Trophoblast cell (in vitro differentiated cells and primary cell): Measurements from ENCODE around the gene AVL9.

Experiments used
- DNase-seq, 2 donors: peaks; one replicate each; pipeline ENCODE4 v3.0.0-alpha.2; 2016
- H2AFZ ChIP-seq: 2 replicates; pipeline ENCODE4 v1.6.1; 2013; ENCODE audit warnings: low read length, moderate library complexity, mild to moderate bottlenecking; ENCODE audit not compliant: insufficient read depth, poor library complexity
- H2AK5ac ChIP-seq: 2 replicates; pipeline ENCODE4 v1.6.1; 2013; ENCODE audit warnings: mild to moderate bottlenecking, low read length
- H2BK120ac ChIP-seq: 2 replicates; pipeline ENCODE4 v1.6.1; 2013; ENCODE audit warnings: low read length, mild to moderate bottlenecking, moderate library complexity; ENCODE audit not compliant: insufficient read depth, poor library complexity
- H2BK12ac ChIP-seq: 2 replicates; pipeline ENCODE4 v1.6.1; 2013; ENCODE audit warnings: mild to moderate bottlenecking, low read length, moderate library complexity
- H2BK5ac ChIP-seq: 2 replicates; pipeline ENCODE4 v1.6.1; 2013; ENCODE audit warnings: low read length, low read depth, moderate library complexity, mild to moderate bottlenecking; ENCODE audit not compliant: poor library complexity
- H3K14ac ChIP-seq: 2 replicates; pipeline ENCODE4 v1.6.1; 2013; ENCODE audit warnings: mild to moderate bottlenecking, low read length
- H3K18ac ChIP-seq: 2 replicates; pipeline ENCODE4 v1.6.1; 2013; ENCODE audit warnings: mild to moderate bottlenecking, low read length
- H3K23ac ChIP-seq: 2 replicates; pipeline ENCODE4 v1.6.1; 2013; ENCODE audit warnings: low read length
- H3K27ac ChIP-seq: 2 replicates; pipeline ENCODE4 v1.5.1; 2013; ENCODE audit warnings: low read depth, mild to moderate bottlenecking, inconsistent platforms, low read length, moderate library complexity
- H3K27me3 ChIP-seq: 2 replicates; pipeline ENCODE4 v1.6.1; 2013; ENCODE audit warnings: inconsistent platforms, mild to moderate bottlenecking, low read length, moderate library complexity; ENCODE audit not compliant: insufficient read depth
- H3K36me3 ChIP-seq, 2 experiments: 1 replicate in 1 of 2; 2 replicates in 1 of 2; pipeline ENCODE4 v1.6.1; 2013; ENCODE audit warnings: low read length in 2 of 2, mild to moderate bottlenecking in 2 of 2, moderate library complexity in 1 of 2; ENCODE audit not compliant: insufficient read depth in 2 of 2, control insufficient read depth in 1 of 2
- H3K4ac ChIP-seq: 2 replicates; pipeline ENCODE4 v1.6.1; 2013; ENCODE audit warnings: low read depth, mild to moderate bottlenecking, low read length, moderate library complexity
- H3K4me1 ChIP-seq, 2 experiments: 1 replicate in 1 of 2; 2 replicates in 1 of 2; pipeline ENCODE4 v1.6.1; 2013; ENCODE audit warnings: low read length in 2 of 2, mild to moderate bottlenecking in 2 of 2, moderate library complexity in 1 of 2; ENCODE audit not compliant: insufficient read depth in 2 of 2, control insufficient read depth in 1 of 2
- H3K4me2 ChIP-seq: 2 replicates; pipeline ENCODE4 v1.6.1; 2013; ENCODE audit warnings: inconsistent platforms, mild to moderate bottlenecking, low read length, moderate library complexity
- H3K4me3 ChIP-seq: 2 replicates; pipeline ENCODE4 v1.5.1; 2013; ENCODE audit warnings: mild to moderate bottlenecking, low read depth, low read length, inconsistent platforms
- H3K79me1 ChIP-seq: one replicate; pipeline ENCODE4 v1.6.1; 2013; ENCODE audit warnings: low read length
- H3K79me2 ChIP-seq: 2 replicates; pipeline ENCODE4 v1.6.1; 2013; ENCODE audit warnings: low read length, mild to moderate bottlenecking; ENCODE audit not compliant: control insufficient read depth, insufficient read depth, poor library complexity
- H3K9ac ChIP-seq: 2 replicates; pipeline ENCODE4 v1.6.1; 2013; ENCODE audit warnings: mild to moderate bottlenecking, low read length
- H3K9me3 ChIP-seq: 2 replicates; pipeline ENCODE4 v1.6.1; 2013; ENCODE audit warnings: low read depth, mild to moderate bottlenecking, control low read depth, inconsistent platforms, low read length; ENCODE audit not compliant: insufficient read depth
- H4K12ac ChIP-seq: 2 replicates; pipeline ENCODE4 v1.6.1; 2013; ENCODE audit warnings: low read depth, mild to moderate bottlenecking, low read length, moderate library complexity
- H4K8ac ChIP-seq: 2 replicates; pipeline ENCODE4 v1.6.1; 2013; ENCODE audit warnings: low read depth, mild to moderate bottlenecking, low read length, moderate library complexity
- H4K91ac ChIP-seq: one replicate; pipeline ENCODE4 v1.6.1; 2013; ENCODE audit warnings: low read depth, mild to moderate bottlenecking, low read length, moderate library complexity
- WGBS: extraction: QIAGEN DNeasy Blood & Tissue Kit; methylation state at CpG from one replicate; pipeline ENCODE4 v1.1.7; 2013; ENCODE audit warnings: missing lambda C conversion rate; ENCODE audit not compliant: insufficient read length, insufficient coverage; ENCODE audit errors: extremely low coverage; 5-methylcytosine and 5-hydroxymethylcytosine counted together

The AVL9 gene

DNA sequence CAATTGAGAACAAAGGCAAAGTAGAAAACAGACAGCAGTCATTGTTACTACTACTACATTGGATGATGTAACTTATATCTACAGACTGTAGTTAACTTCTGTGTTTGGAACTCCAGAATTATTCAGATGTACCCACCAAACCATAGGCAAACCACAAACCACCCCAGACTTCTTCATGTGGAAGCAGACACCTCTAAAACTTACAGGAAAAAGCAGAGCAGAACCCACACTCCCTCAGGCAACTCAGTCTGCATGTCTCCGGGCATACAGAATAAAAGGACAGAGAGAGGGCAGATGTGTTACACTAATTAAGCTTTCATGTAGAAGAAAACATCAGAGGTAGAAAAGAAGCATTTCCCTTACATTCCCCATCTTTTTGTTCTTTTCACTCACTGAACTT, 14.1 kb upstream of the AVL9 start:
- Histone ChIP-seq H4K91ac (no peak overlapping the region), H3K23ac (no peak overlapping the region), H3K18ac (no peak overlapping the region), H3K36me3 (no peaks in the 10 kb centered on the region), H3K27me3 (no peaks in the 10 kb centered on the region), H3K79me1 (peaks cover 2% of the 10 kb centered on the region), H4K12ac (no peak overlapping the region), H3K4ac (no peak overlapping the region), H3K4me3 (no peak overlapping the region), H2BK12ac (no peak overlapping the region), H3K4me1 (no peaks in the 10 kb centered on the region), H2BK120ac (no peak overlapping the region), H3K4me2 (no peak overlapping the region), H3K14ac (no peak overlapping the region), H3K9me3 (no peaks in the 10 kb centered on the region), H4K8ac (no peak overlapping the region), H3K27ac (no peak overlapping the region), H3K79me2 (no peaks in the 10 kb centered on the region), H2AK5ac (no peak overlapping the region), H3K9ac (no peak overlapping the region), H2AFZ (no peak overlapping the region), H2BK5ac (no peak overlapping the region)
- no peak for DNase-seq
- no CpG with 5 or more reads among the region's 1 CpG for WGBS

- H3K4me2 ChIP-seq: no peak overlapping the region
- H4K8ac ChIP-seq: no peak overlapping the region
- H3K36me3 ChIP-seq: no peaks in the 10 kb centered on the region
- H4K91ac ChIP-seq: no peak overlapping the region
- H2BK120ac ChIP-seq: no peak overlapping the region
- H3K23ac ChIP-seq: no peak overlapping the region
- DNase-seq: no peak
- no peak overlapping the region for H3K27ac ChIP-seq
- no peak overlapping the region for H2AK5ac ChIP-seq
- H3K9ac ChIP-seq: no peak overlapping the region
- no peak overlapping the region for H2BK5ac ChIP-seq
- no CpG with 5 or more reads among the region's 3 CpGs for WGBS
- H3K79me2 ChIP-seq: no peaks in the 10 kb centered on the region
- H3K27me3 ChIP-seq: no peaks in the 10 kb centered on the region
- H3K18ac ChIP-seq: no peak overlapping the region
- H3K4me1 ChIP-seq: no peaks in the 10 kb centered on the region
- H2BK12ac ChIP-seq: no peak overlapping the region
- H2AFZ ChIP-seq: no peak overlapping the region
- no peak overlapping the region for H3K4me3 ChIP-seq
- H3K79me1 ChIP-seq: peaks cover 2% of the 10 kb centered on the region
- no peak overlapping the region for H3K14ac ChIP-seq
- H3K4ac ChIP-seq: no peak overlapping the region
- no peaks in the 10 kb centered on the region for H3K9me3 ChIP-seq
- no peak overlapping the region for H4K12ac ChIP-seq
Observed at GRCh38 chr7:32481921-32482320, 13.4 kb upstream of the AVL9 start.

- Histone ChIP-seq H4K8ac (peak overlapping the region; percentile 82), H2BK12ac (no peak overlapping the region), H3K18ac (peak overlapping the region; percentile 18), H2BK5ac (peak overlapping the region; percentile 34), H3K4me1 (peaks cover 3 to 5% of the 10 kb centered on the region in 2 experiments), H3K4me3 (peak overlapping the region; percentile 99), H3K36me3 (peaks cover 0 to 4% of the 10 kb centered on the region in 2 experiments), H3K4me2 (peak overlapping the region; percentile 84), H4K12ac (peak overlapping the region; percentile 45), H3K23ac (no peak overlapping the region), H3K79me1 (peaks cover 5% of the 10 kb centered on the region), H3K4ac (peak overlapping the region; percentile 19), H2AFZ (peak overlapping the region; percentile 32), H3K9me3 (peaks cover 2% of the 10 kb centered on the region), H3K27me3 (no peaks in the 10 kb centered on the region), H3K79me2 (no peaks in the 10 kb centered on the region), H2AK5ac (peak overlapping the region; percentile 36), H3K14ac (peak overlapping the region; percentile 40), H3K27ac (peak overlapping the region; percentile 45), H3K9ac (peak overlapping the region; percentile 84), H4K91ac (peak overlapping the region; percentile 32), H2BK120ac (no peak overlapping the region)
- DNase-seq: no peak
- WGBS: no CpG with 5 or more reads among the region's 9 CpGs
Observed at GRCh38 chr7:32489788-32490126, 5.5 kb upstream of the AVL9 start.

- H3K27ac ChIP-seq: peak within 1 kb of the TSS; percentile 45
- H3K9ac ChIP-seq: peak within 1 kb of the TSS; percentile 84
- H3K79me1 ChIP-seq: peaks cover 6% of the 10 kb centered on the region
- peak within 1 kb of the TSS; percentile 45 for H4K12ac ChIP-seq
- no peak within 1 kb of the TSS for H2BK12ac ChIP-seq
- H2BK120ac ChIP-seq: no peak within 1 kb of the TSS
- H3K18ac ChIP-seq: peak within 1 kb of the TSS; percentile 19
- peak within 1 kb of the TSS; percentile 82 for H4K8ac ChIP-seq
- peak within 1 kb of the TSS; percentile 19 for H3K4ac ChIP-seq
- no peak within 1 kb of the TSS for H3K23ac ChIP-seq
- peak within 1 kb of the TSS; percentile 84 for H3K4me2 ChIP-seq
- H2BK5ac ChIP-seq: peak within 1 kb of the TSS; percentile 34
- H4K91ac ChIP-seq: peak within 1 kb of the TSS; percentile 32
- peak; percentile 95 to 98 for DNase-seq
- H3K4me1 ChIP-seq: peaks cover 3 to 5% of the 10 kb centered on the region in 2 experiments
- peak within 1 kb of the TSS; percentile 99 for H3K4me3 ChIP-seq
- no peaks in the 10 kb centered on the region for H3K27me3 ChIP-seq
- peaks cover 2% of the 10 kb centered on the region for H3K9me3 ChIP-seq
- peak within 1 kb of the TSS; percentile 36 for H2AK5ac ChIP-seq
- H3K14ac ChIP-seq: peak within 1 kb of the TSS; percentile 40
- H3K36me3 ChIP-seq: peaks cover 0 to 4% of the 10 kb centered on the region in 2 experiments
- peak within 1 kb of the TSS; percentile 32 for H2AFZ ChIP-seq
- no CpG with 5 or more reads among the region's 38 CpGs for WGBS
- H3K79me2 ChIP-seq: peaks cover 2% of the 10 kb centered on the region
Observed at GRCh38 chr7:32490127-32490796, 5.0 kb upstream of the AVL9 start, which contains the start of gene LSM5. Gene LSM5 (minus strand): TSS chr7:32490380. CDS start chr7:32490365, 15 bp downstream.
